Measurements from ENCODE around the gene OR2L5. TPM values are rescaled to one million over a fixed set of nuclear protein-coding genes. Genes with fewer than 3 reads are reported as not detected.

Gene OR2L5, protein sequence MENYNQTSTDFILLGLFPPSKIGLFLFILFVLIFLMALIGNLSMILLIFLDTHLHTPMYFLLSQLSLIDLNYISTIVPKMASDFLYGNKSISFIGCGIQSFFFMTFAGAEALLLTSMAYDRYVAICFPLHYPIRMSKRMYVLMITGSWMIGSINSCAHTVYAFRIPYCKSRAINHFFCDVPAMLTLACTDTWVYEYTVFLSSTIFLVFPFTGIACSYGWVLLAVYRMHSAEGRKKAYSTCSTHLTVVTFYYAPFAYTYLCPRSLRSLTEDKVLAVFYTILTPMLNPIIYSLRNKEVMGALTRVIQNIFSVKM
- not detected for polyA plus RNA-seq (2012; ENCODE audit: insufficient read length, low read depth)

- TF ChIP-seq FOXP2 (optimal IDR thresholded peaks at IDR 0.05; ENCODE audit: borderline replicate concordance, extremely low read depth, extremely low read length, insufficient read depth) (no peak), SIN3A (IDR thresholded peaks at IDR 0.05; ENCODE audit: borderline replicate concordance, insufficient read depth, low read length) (no peak), POLR2AphosphoS5 (IDR thresholded peaks at IDR 0.05; ENCODE audit: low read depth, low read length) (no peak), TAF1 (IDR thresholded peaks at IDR 0.05; ENCODE audit: borderline replicate concordance, insufficient read depth, low read length) (no peak)
- TF ChIP-seq, protein P1, sequence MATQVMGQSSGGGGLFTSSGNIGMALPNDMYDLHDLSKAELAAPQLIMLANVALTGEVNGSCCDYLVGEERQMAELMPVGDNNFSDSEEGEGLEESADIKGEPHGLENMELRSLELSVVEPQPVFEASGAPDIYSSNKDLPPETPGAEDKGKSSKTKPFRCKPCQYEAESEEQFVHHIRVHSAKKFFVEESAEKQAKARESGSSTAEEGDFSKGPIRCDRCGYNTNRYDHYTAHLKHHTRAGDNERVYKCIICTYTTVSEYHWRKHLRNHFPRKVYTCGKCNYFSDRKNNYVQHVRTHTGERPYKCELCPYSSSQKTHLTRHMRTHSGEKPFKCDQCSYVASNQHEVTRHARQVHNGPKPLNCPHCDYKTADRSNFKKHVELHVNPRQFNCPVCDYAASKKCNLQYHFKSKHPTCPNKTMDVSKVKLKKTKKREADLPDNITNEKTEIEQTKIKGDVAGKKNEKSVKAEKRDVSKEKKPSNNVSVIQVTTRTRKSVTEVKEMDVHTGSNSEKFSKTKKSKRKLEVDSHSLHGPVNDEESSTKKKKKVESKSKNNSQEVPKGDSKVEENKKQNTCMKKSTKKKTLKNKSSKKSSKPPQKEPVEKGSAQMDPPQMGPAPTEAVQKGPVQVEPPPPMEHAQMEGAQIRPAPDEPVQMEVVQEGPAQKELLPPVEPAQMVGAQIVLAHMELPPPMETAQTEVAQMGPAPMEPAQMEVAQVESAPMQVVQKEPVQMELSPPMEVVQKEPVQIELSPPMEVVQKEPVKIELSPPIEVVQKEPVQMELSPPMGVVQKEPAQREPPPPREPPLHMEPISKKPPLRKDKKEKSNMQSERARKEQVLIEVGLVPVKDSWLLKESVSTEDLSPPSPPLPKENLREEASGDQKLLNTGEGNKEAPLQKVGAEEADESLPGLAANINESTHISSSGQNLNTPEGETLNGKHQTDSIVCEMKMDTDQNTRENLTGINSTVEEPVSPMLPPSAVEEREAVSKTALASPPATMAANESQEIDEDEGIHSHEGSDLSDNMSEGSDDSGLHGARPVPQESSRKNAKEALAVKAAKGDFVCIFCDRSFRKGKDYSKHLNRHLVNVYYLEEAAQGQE (IDR thresholded peaks at IDR 0.05; ENCODE audit: insufficient read depth in 1 of 2, low read depth in 2 of 2, low read length in 2 of 2), result no peak
These were observed at the start of gene OR2L5 for GRCh38 chr1:248013229-248013710. TSS of gene OR2L5 (plus strand) at chr1:248013660. CDS start at chr1:248021948, 8,288 bp downstream.

DNA sequence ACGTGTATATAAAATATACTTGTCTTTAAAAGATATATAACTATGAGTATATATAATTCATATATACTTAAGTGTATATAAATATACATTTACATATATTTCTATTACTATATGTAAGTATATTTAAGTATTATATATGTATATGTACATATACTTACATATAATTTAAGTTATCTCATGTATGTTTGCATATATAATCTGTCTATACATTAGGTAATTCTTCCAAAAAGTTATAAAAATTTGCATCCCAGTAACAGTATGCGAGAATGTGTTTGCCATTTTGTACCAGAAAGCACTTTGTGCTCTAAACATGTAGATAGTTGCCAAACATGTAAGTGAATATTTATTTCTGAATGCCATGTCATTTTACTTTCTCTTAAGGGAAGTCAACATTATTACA, 48.5 kb upstream of the OR2L5 start, which contains the start of gene OR2AK2:
Gene OR2AK2 (plus strand): TSS at position 301 of the 400 bp plus-strand sequence. CDS start 144 bp downstream, outside the sequence.
- TF ChIP-seq, protein P1 (IDR thresholded peaks at IDR 0.05; ENCODE audit: insufficient read depth in 1 of 2, low read depth in 2 of 2, low read length in 2 of 2), result no peak
- no peak for TF ChIP-seq SIN3A (IDR thresholded peaks at IDR 0.05; ENCODE audit: borderline replicate concordance, insufficient read depth, low read length)
- no peak for TF ChIP-seq FOXP2 (optimal IDR thresholded peaks at IDR 0.05; ENCODE audit: borderline replicate concordance, extremely low read depth, extremely low read length, insufficient read depth)
- TF ChIP-seq TAF1 (IDR thresholded peaks at IDR 0.05; ENCODE audit: borderline replicate concordance, insufficient read depth, low read length), result no peak
- TF ChIP-seq POLR2AphosphoS5 (IDR thresholded peaks at IDR 0.05; ENCODE audit: low read depth, low read length), result no peak

GRCh38 chr1:247966532-247967204, 46.8 kb upstream of the OR2L5 start:
- TF ChIP-seq POLR2AphosphoS5 (IDR thresholded peaks at IDR 0.05; ENCODE audit: low read depth, low read length), result no peak
- TF ChIP-seq, protein P1 (IDR thresholded peaks at IDR 0.05; ENCODE audit: insufficient read depth in 1 of 2, low read depth in 2 of 2, low read length in 2 of 2), result no peak

DNA sequence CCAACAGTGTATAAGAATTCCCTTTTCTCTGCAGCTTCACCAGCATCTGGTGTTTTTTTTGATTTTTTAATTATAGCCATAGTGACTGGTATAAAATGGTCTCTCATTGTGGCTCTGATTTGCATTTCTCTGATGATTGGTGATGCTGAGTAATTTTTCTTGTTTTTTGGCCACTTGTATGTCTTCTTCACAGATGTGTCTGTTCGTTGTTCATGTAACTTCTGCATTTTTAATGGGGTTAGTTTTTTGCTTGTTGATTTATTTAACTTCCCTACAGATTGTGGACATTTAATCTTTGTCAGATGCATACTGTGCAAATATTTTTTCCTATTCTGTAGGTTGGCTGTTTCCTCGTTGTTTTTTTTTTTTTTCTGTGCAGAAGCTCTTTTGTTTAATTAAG, 20.5 kb upstream of the OR2L5 start:
- TF ChIP-seq FOXP2 (optimal IDR thresholded peaks at IDR 0.05; ENCODE audit: borderline replicate concordance, extremely low read depth, extremely low read length, insufficient read depth), result no peak

- TF ChIP-seq FOXP2 (optimal IDR thresholded peaks at IDR 0.05; ENCODE audit: borderline replicate concordance, extremely low read depth, extremely low read length, insufficient read depth) (no peak), SIN3A (IDR thresholded peaks at IDR 0.05; ENCODE audit: borderline replicate concordance, insufficient read depth, low read length) (no peak), POLR2AphosphoS5 (IDR thresholded peaks at IDR 0.05; ENCODE audit: low read depth, low read length) (no peak)
- TF ChIP-seq, protein P1 (IDR thresholded peaks at IDR 0.05; ENCODE audit: insufficient read depth in 1 of 2, low read depth in 2 of 2, low read length in 2 of 2), result no peak
These were observed 14.6 kb upstream of the OR2L5 start for GRCh38 chr1:247998811-247999210.
